Measurements from ENCODE around the gene FRRS1.

FRRS1 gene

GRCh38 chr1:99677416-99677815 lies 89.0 kb downstream of the FRRS1 start:
- no peaks in the 10 kb centered on the region for H3K9me3 ChIP-seq (ENCODE audit: control insufficient read depth, low read length)
- H3K4me3 ChIP-seq (ENCODE audit: extremely low read depth, insufficient read depth, low read length, poor library complexity, severe bottlenecking) = no peak overlapping the region
- no peaks in the 10 kb centered on the region for H3K36me3 ChIP-seq (ENCODE audit: control insufficient read depth, insufficient read depth, low read length)
- no peak overlapping the region for H3K27ac ChIP-seq (ENCODE audit: low read depth, low read length, severe bottlenecking)
- WGBS, 2 experiments (ENCODE audit: insufficient coverage in 2 of 2) = 60 to 80% methylated on average over 1 of the region's 2 CpGs
- peaks cover 36% of the 10 kb centered on the region for H3K4me1 ChIP-seq (ENCODE audit: control insufficient read depth, insufficient read depth, low read length, poor library complexity, severe bottlenecking)

DNA sequence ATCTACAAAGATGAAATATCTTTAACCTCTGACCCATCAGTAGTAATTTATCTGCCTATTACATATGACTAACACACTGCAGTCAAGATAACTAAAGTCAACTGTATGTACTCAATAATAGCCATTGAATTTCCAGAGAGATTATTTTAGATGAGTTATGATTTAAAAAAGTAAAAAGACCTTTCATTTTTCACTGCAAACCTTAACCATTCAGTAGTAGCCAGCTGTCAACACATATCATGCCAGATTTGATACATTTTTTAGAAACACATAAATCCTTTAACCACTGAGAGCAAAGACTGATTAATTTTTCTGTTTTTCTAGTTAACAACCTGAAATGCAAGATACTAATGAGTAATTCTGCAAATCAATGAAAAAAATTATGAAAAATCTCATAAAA lies 89.6 kb downstream of the FRRS1 start:
- H3K27ac ChIP-seq (ENCODE audit: low read depth, low read length, severe bottlenecking) = no peak overlapping the region
- H3K4me1 ChIP-seq (ENCODE audit: control insufficient read depth, insufficient read depth, low read length, poor library complexity, severe bottlenecking) = peaks cover 36% of the 10 kb centered on the region
- no peak overlapping the region for H3K4me3 ChIP-seq (ENCODE audit: extremely low read depth, insufficient read depth, low read length, poor library complexity, severe bottlenecking)

GRCh38 chr1:99675994-99676393 lies 90.4 kb downstream of the FRRS1 start:
- Histone ChIP-seq H3K9me3 (ENCODE audit: control insufficient read depth, low read length) (no peaks in the 10 kb centered on the region), H3K4me3 (ENCODE audit: extremely low read depth, insufficient read depth, low read length, poor library complexity, severe bottlenecking) (no peak overlapping the region), H3K4me1 (ENCODE audit: control insufficient read depth, insufficient read depth, low read length, poor library complexity, severe bottlenecking) (peaks cover 27% of the 10 kb centered on the region), H3K36me3 (ENCODE audit: control insufficient read depth, insufficient read depth, low read length) (no peaks in the 10 kb centered on the region), H3K27ac (ENCODE audit: low read depth, low read length, severe bottlenecking) (no peak overlapping the region)
- no CpG with 5 or more reads among the region's 1 CpG for WGBS, 2 experiments (ENCODE audit: insufficient coverage in 2 of 2)

More for the DNA sequence above, 89.6 kb downstream of the FRRS1 start:
- H3K36me3 ChIP-seq (ENCODE audit: control insufficient read depth, insufficient read depth, low read length) = no peaks in the 10 kb centered on the region
- no peaks in the 10 kb centered on the region for H3K9me3 ChIP-seq (ENCODE audit: control insufficient read depth, low read length)

GRCh38 chr1:99675292-99675691 lies 91.1 kb downstream of the FRRS1 start:
- H3K4me3 ChIP-seq (ENCODE audit: extremely low read depth, insufficient read depth, low read length, poor library complexity, severe bottlenecking) = no peak overlapping the region
- H3K9me3 ChIP-seq (ENCODE audit: control insufficient read depth, low read length) = no peaks in the 10 kb centered on the region
- no peaks in the 10 kb centered on the region for H3K36me3 ChIP-seq (ENCODE audit: control insufficient read depth, insufficient read depth, low read length)
- peaks cover 20% of the 10 kb centered on the region for H3K4me1 ChIP-seq (ENCODE audit: control insufficient read depth, insufficient read depth, low read length, poor library complexity, severe bottlenecking)
- H3K27ac ChIP-seq (ENCODE audit: low read depth, low read length, severe bottlenecking) = no peak overlapping the region

GRCh38 chr1:99674115-99675064 lies 92.0 kb downstream of the FRRS1 start:
- H3K4me1 ChIP-seq (ENCODE audit: control insufficient read depth, insufficient read depth, low read length, poor library complexity, severe bottlenecking) = peaks cover 11% of the 10 kb centered on the region

DNA sequence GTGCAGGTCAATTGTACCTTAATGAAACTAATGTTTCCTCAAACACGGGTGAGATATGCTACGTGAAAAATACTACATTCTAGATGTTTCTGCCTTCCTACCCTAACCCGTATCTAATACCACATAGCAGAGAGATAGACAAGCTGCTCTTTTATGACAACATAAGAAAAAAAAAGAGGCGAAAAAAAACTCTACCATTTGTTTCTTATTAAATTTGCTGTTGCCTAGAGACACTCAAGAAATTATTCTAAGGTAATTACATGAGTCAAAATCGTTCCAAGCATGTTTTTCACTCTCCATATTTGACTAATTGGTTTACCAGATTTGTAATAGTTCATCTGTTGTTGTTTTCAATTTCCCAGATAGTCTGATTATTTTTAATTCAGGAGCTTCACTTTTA lies 93.1 kb downstream of the FRRS1 start:
- no peak overlapping the region for H3K27ac ChIP-seq (ENCODE audit: low read depth, low read length, severe bottlenecking)
- peaks cover 11% of the 10 kb centered on the region for H3K4me1 ChIP-seq (ENCODE audit: control insufficient read depth, insufficient read depth, low read length, poor library complexity, severe bottlenecking)
- H3K9me3 ChIP-seq (ENCODE audit: control insufficient read depth, low read length) = no peaks in the 10 kb centered on the region
- WGBS, 2 experiments (ENCODE audit: insufficient coverage in 2 of 2) = 93 to 100% methylated on average over 2 of the region's 5 CpGs
- H3K36me3 ChIP-seq (ENCODE audit: control insufficient read depth, insufficient read depth, low read length) = no peaks in the 10 kb centered on the region
- no peak overlapping the region for H3K4me3 ChIP-seq (ENCODE audit: extremely low read depth, insufficient read depth, low read length, poor library complexity, severe bottlenecking)

More at GRCh38 chr1:99674115-99675064, 92.0 kb downstream of the FRRS1 start:
- no peaks in the 10 kb centered on the region for H3K36me3 ChIP-seq (ENCODE audit: control insufficient read depth, insufficient read depth, low read length)
- no peak overlapping the region for H3K4me3 ChIP-seq (ENCODE audit: extremely low read depth, insufficient read depth, low read length, poor library complexity, severe bottlenecking)
- 64 to 100% methylated on average over 2 of the region's 6 CpGs for WGBS, 2 experiments (ENCODE audit: insufficient coverage in 2 of 2)
- peak overlapping the region; percentile 41 for H3K27ac ChIP-seq (ENCODE audit: low read depth, low read length, severe bottlenecking)
- H3K9me3 ChIP-seq (ENCODE audit: control insufficient read depth, low read length) = no peaks in the 10 kb centered on the region

DNA sequence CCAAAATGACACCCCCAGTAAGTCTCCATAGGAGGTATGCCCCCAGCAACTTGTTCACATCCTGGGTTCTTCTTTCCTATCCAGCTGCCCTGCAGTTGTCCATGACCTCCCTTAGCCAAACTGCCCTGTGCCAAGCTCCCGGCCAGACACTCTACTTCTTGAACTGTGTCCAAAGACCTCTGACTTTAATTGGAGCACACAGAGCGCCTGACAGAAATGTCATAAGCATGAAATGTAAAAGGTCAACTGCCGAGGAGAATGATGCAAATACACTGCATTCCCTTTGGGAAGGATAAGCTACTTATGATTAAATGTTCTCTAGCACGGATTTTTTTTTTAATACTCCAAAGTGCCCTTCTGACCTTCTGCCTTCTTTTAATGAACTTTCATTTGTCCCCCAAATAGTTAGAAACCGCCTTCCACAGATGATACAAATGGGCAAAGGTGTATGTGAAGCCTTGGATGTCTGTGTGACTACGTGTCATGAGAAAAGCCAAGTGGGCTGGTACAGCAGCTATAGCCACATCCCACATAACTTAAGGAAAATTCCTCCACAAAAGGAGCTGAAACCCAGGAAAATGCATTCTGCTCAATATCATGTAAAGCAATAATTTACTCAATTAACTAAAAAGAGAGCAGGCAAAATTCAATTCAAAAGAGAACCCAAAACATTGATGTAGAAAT lies 93.8 kb downstream of the FRRS1 start:
- Histone ChIP-seq H3K4me1 (ENCODE audit: control insufficient read depth, insufficient read depth, low read length, poor library complexity, severe bottlenecking) (peaks cover 11% of the 10 kb centered on the region), H3K27ac (ENCODE audit: low read depth, low read length, severe bottlenecking) (no peak overlapping the region)

GRCh38 chr1:99672038-99672437 lies 94.4 kb downstream of the FRRS1 start:
- peaks cover 11% of the 10 kb centered on the region for H3K4me1 ChIP-seq (ENCODE audit: control insufficient read depth, insufficient read depth, low read length, poor library complexity, severe bottlenecking)
- H3K9me3 ChIP-seq (ENCODE audit: control insufficient read depth, low read length) = no peaks in the 10 kb centered on the region
- no peak overlapping the region for H3K27ac ChIP-seq (ENCODE audit: low read depth, low read length, severe bottlenecking)
- H3K4me3 ChIP-seq (ENCODE audit: extremely low read depth, insufficient read depth, low read length, poor library complexity, severe bottlenecking) = no peak overlapping the region
- WGBS, 2 experiments (ENCODE audit: insufficient coverage in 2 of 2) = 76 to 97% methylated on average over 3 to 4 of the region's 4 CpGs
- no peaks in the 10 kb centered on the region for H3K36me3 ChIP-seq (ENCODE audit: control insufficient read depth, insufficient read depth, low read length)

More for the DNA sequence above, 93.8 kb downstream of the FRRS1 start:
- 96 to 100% methylated on average over 3 to 4 of the region's 6 CpGs for WGBS, 2 experiments (ENCODE audit: insufficient coverage in 2 of 2)
- Histone ChIP-seq H3K36me3 (ENCODE audit: control insufficient read depth, insufficient read depth, low read length) (no peaks in the 10 kb centered on the region), H3K9me3 (ENCODE audit: control insufficient read depth, low read length) (no peaks in the 10 kb centered on the region), H3K4me3 (ENCODE audit: extremely low read depth, insufficient read depth, low read length, poor library complexity, severe bottlenecking) (no peak overlapping the region)

GRCh38 chr1:99670583-99670982 lies 95.9 kb downstream of the FRRS1 start:
- H3K9me3 ChIP-seq (ENCODE audit: control insufficient read depth, low read length) = no peaks in the 10 kb centered on the region
- H3K4me3 ChIP-seq (ENCODE audit: extremely low read depth, insufficient read depth, low read length, poor library complexity, severe bottlenecking) = no peak overlapping the region
- peaks cover 8% of the 10 kb centered on the region for H3K4me1 ChIP-seq (ENCODE audit: control insufficient read depth, insufficient read depth, low read length, poor library complexity, severe bottlenecking)
- H3K36me3 ChIP-seq (ENCODE audit: control insufficient read depth, insufficient read depth, low read length) = no peaks in the 10 kb centered on the region
- no peak overlapping the region for H3K27ac ChIP-seq (ENCODE audit: low read depth, low read length, severe bottlenecking)
- 40% methylated on average over 1 of the region's 1 CpG; no CpG with 5 or more reads in 1 of the 2 experiments for WGBS, 2 experiments (ENCODE audit: insufficient coverage in 2 of 2)

GRCh38 chr1:99669821-99670220 lies 96.6 kb downstream of the FRRS1 start:
- WGBS, 2 experiments (ENCODE audit: insufficient coverage in 2 of 2) = 100% methylated on average over 1 of the region's 2 CpGs; no CpG with 5 or more reads in 1 of the 2 experiments
- Histone ChIP-seq H3K4me3 (ENCODE audit: extremely low read depth, insufficient read depth, low read length, poor library complexity, severe bottlenecking) (no peak overlapping the region), H3K9me3 (ENCODE audit: control insufficient read depth, low read length) (no peaks in the 10 kb centered on the region), H3K27ac (ENCODE audit: low read depth, low read length, severe bottlenecking) (no peak overlapping the region), H3K36me3 (ENCODE audit: control insufficient read depth, insufficient read depth, low read length) (no peaks in the 10 kb centered on the region), H3K4me1 (ENCODE audit: control insufficient read depth, insufficient read depth, low read length, poor library complexity, severe bottlenecking) (peaks cover 8% of the 10 kb centered on the region)

DNA sequence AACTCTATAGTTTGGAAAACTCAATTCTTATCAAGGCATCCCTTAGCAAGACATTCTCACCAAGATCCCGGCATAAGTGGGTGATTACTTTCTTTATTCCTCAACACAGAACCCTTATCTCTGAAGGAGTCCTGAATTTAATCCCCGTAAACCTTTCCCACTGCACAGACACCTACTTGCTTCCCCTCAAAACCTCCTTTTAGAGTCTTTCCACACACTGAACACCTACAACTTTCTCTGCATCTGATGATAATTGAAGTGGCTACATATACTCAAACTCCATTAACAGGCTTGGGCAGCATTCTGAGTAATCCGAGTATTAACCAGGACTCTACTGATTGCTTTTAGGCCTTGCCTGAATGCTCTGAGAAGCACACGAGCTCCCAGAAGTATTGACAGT lies 97.1 kb downstream of the FRRS1 start:
- 96 to 100% methylated on average over 2 to 3 of the region's 4 CpGs for WGBS, 2 experiments (ENCODE audit: insufficient coverage in 2 of 2)
- H3K36me3 ChIP-seq (ENCODE audit: control insufficient read depth, insufficient read depth, low read length) = no peaks in the 10 kb centered on the region
- H3K4me3 ChIP-seq (ENCODE audit: extremely low read depth, insufficient read depth, low read length, poor library complexity, severe bottlenecking) = no peak overlapping the region
- peaks cover 4% of the 10 kb centered on the region for H3K4me1 ChIP-seq (ENCODE audit: control insufficient read depth, insufficient read depth, low read length, poor library complexity, severe bottlenecking)
- H3K27ac ChIP-seq (ENCODE audit: low read depth, low read length, severe bottlenecking) = no peak overlapping the region
- H3K9me3 ChIP-seq (ENCODE audit: control insufficient read depth, low read length) = no peaks in the 10 kb centered on the region

Measured in mesodermal cell (in vitro differentiated cells).